ENCODE measurements around the gene STARD13.

Gene STARD13

GRCh38 chr13:33272531-33273124, 12.9 kb downstream of the STARD13 start:
- DNase-seq: no peak

GRCh38 chr13:33271759-33272158, 13.8 kb downstream of the STARD13 start:
- no peak for DNase-seq

GRCh38 chr13:33270895-33271538, 14.5 kb downstream of the STARD13 start:
- DNase-seq: no peak

- DNase-seq: no peak
Observed at GRCh38 chr13:33265607-33266006, 19.9 kb downstream of the STARD13 start.

GRCh38 chr13:33265133-33265532, 20.4 kb downstream of the STARD13 start:
- DNase-seq: no peak

GRCh38 chr13:33264620-33264978, 21.0 kb downstream of the STARD13 start:
- no peak for DNase-seq

- DNase-seq: no peak
Observed at GRCh38 chr13:33263976-33264619, 21.5 kb downstream of the STARD13 start.

GRCh38 chr13:33263484-33263883, 22.1 kb downstream of the STARD13 start:
- no peak for DNase-seq

- no peak for DNase-seq
Observed at GRCh38 chr13:33262997-33263396, 22.6 kb downstream of the STARD13 start.

GRCh38 chr13:33262594-33262993, 23.0 kb downstream of the STARD13 start:
- no peak for DNase-seq

GRCh38 chr13:33262062-33262487, 23.5 kb downstream of the STARD13 start:
- no peak for DNase-seq

- no peak for DNase-seq
Observed at GRCh38 chr13:33261387-33262061, 24.0 kb downstream of the STARD13 start.

- DNase-seq: no peak
Observed at GRCh38 chr13:33260168-33261098, 25.1 kb downstream of the STARD13 start.

- DNase-seq: no peak
Observed at GRCh38 chr13:33259296-33259695, 26.3 kb downstream of the STARD13 start.

- DNase-seq: no peak
Observed at GRCh38 chr13:33258808-33259193, 26.8 kb downstream of the STARD13 start.

- DNase-seq: no peak
Observed at GRCh38 chr13:33257841-33258807, 27.4 kb downstream of the STARD13 start.

GRCh38 chr13:33256148-33256840, 29.3 kb downstream of the STARD13 start:
- DNase-seq: no peak

- DNase-seq: no peak
Observed at GRCh38 chr13:33252135-33252534, 33.4 kb downstream of the STARD13 start.

- no peak for DNase-seq
Observed at GRCh38 chr13:33251131-33251661, 34.4 kb downstream of the STARD13 start.

- no peak for DNase-seq
Observed at GRCh38 chr13:33250609-33251008, 34.9 kb downstream of the STARD13 start.

GRCh38 chr13:33249894-33250293, 35.7 kb downstream of the STARD13 start:
- DNase-seq: no peak

Measured in central memory CD4-positive, alpha-beta T cell (primary cell).